ENCODE data around the gene C12orf50. TPM values are rescaled to one million over a fixed set of nuclear protein-coding genes. Genes with fewer than 3 reads are reported as not detected.

C12orf50 gene
- total and polyA plus RNA-seq, 9 of the 15 experiments (the other 6 are each of a cell fraction or from before 2014, with no cell fraction given): 0.07 to 0.14 (median 0.11) TPM; not detected in 6

GRCh38 chr12:87952850-87953249, 76.4 kb downstream of the C12orf50 start:
- BruUV-seq (replicated peaks): no TSS peak
- Histone ChIP-seq H3K4me1 (replicated peaks in 1 of 2; ENCODE audit: control insufficient read depth in 2 of 2, insufficient read depth in 2 of 2, low read length in 2 of 2) (no peaks in the 10 kb centered on the region), H3K9me1 (ENCODE audit: control insufficient read depth, insufficient read depth, low read length) (no peaks in the 10 kb centered on the region), H4K20me1 (replicated peaks; ENCODE audit: control insufficient read depth, insufficient read depth, low read length) (no peaks in the 10 kb centered on the region), H3K27ac (ENCODE audit: extremely low read depth, low read depth, low read length) (no peak overlapping the region), H3K4me2 (ENCODE audit: insufficient read depth, low read length) (no peak overlapping the region), H3K9me3 (replicated peaks; ENCODE audit: control insufficient read depth, insufficient read depth, low read depth, low read length) (no peaks in the 10 kb centered on the region), H3K79me2 (ENCODE audit: control insufficient read depth, insufficient read depth, low read length) (no peaks in the 10 kb centered on the region), H2AFZ (ENCODE audit: low read depth, low read length) (no peak overlapping the region), H3K36me3 (ENCODE audit: control insufficient read depth, insufficient read depth, low read length) (no peaks in the 10 kb centered on the region), H3K9ac (ENCODE audit: insufficient read depth in 1 of 2, low read depth in 2 of 2, low read length in 2 of 2) (no peak overlapping the region), H3K27me3 (ENCODE audit: control insufficient read depth in 2 of 2, insufficient read depth in 2 of 2, low read length in 2 of 2) (no peaks in the 10 kb centered on the region), H3K4me3 (no peak overlapping the region)
- ATAC-seq (no peak), FAIRE-seq (no peak), DNase-seq (ENCODE audit: extremely low read depth in 1 of 4, low spot score in 3 of 4) (no peak)
- intact Hi-C loops (cut with micrococcal nuclease): no loop called here
- in situ Hi-C loops (cut with MboI): no loop called here
- 0% methylated on average over 5 of the region's 5 CpGs for WGBS (ENCODE audit: insufficient coverage, low coverage, missing lambda C conversion rate)
- POLR2A ChIA-PET: no interaction called here
- CTCF ChIA-PET (ENCODE audit: low intra/inter-chr PET ratio): no interaction called here
- no peak for TF ChIP-seq RB1 (IDR thresholded peaks at IDR 0.05; ENCODE audit: low read depth)
- no peak for TF ChIP-seq PHF20 (IDR thresholded peaks at IDR 0.05; ENCODE audit: partially characterized antibody)
- no peak for TF ChIP-seq HNRNPK (IDR thresholded peaks at IDR 0.05; ENCODE audit: low read depth, low read length, poor library complexity, severe bottlenecking)
- no peak for TF ChIP-seq GABPB1 (CRISPR knock-in tag; IDR thresholded peaks at IDR 0.05)
- TF ChIP-seq STAT5A (IDR thresholded peaks at IDR 0.05; ENCODE audit: borderline replicate concordance, low read length): no peak
- TF ChIP-seq FOXJ2 (tag; IDR thresholded peaks at IDR 0.05): no peak
- no peak for TF ChIP-seq DEAF1 (CRISPR knock-in tag; IDR thresholded peaks at IDR 0.05)
- no peak for TF ChIP-seq TFAM (CRISPR knock-in tag; conservative IDR thresholded peaks at IDR 0.05)
- no peak for TF ChIP-seq ARID3A (IDR thresholded peaks at IDR 0.05; ENCODE audit: borderline replicate concordance, low read depth, low read length)
- no peak for TF ChIP-seq NR3C1 (CRISPR knock-in tag; IDR thresholded peaks at IDR 0.05)
- no peak for TF ChIP-seq SMARCA5 (IDR thresholded peaks at IDR 0.05)
- no peak for TF ChIP-seq FOXM1 (IDR thresholded peaks at IDR 0.05; ENCODE audit: low read depth)
- TF ChIP-seq FOXM1 (CRISPR knock-in tag; IDR thresholded peaks at IDR 0.05; ENCODE audit: low read depth): no peak
- TF ChIP-seq ZNF592 (IDR thresholded peaks at IDR 0.05): no peak
- no peak for TF ChIP-seq ZNF778 (CRISPR knock-in tag; IDR thresholded peaks at IDR 0.05)
